Naive thymus-derived CD8-positive, alpha-beta T cell (primary cell): ENCODE data around the gene FBXW8. TPM values are rescaled to one million over a fixed set of nuclear protein-coding genes. Genes with fewer than 3 reads are reported as not detected.

ENCODE experiments used
- ATAC-seq, 2 donors: fragments of 150-1000 bp; cut with Tn5 transposase in 1 of 2; sonication (Bioruptor Pico), chemical (Tn5 transposase) in 1 of 2; 1 replicate in 1 of 2; 2 replicates in 1 of 2; pipeline ENCODE4 v1.10.0; 2021; ENCODE audit warnings: mild to moderate bottlenecking in 2 of 2, moderate library complexity in 2 of 2
- POLR2A ChIA-PET: fragments of 350-600 bp; sonication (Branson Sonifier 250); formaldehyde crosslinking; loops from one replicate; lab custom pipeline; 2021; ENCODE audit warnings: antibody characterized with exemption; lab: Charles Lee
- DNase-seq, 10 donors: peaks; one replicate each; pipeline versions ENCODE4 v3.0.0 to v3.0.0-alpha.2; 2020 to 2022
- H3K27ac Mint-ChIP-seq, 10 donors: one replicate each; pipeline ENCODE4 v1.8.0; 2020 to 2022; ENCODE audit warnings: mild to moderate bottlenecking in 10 of 10, mixed read lengths in 10 of 10, moderate library complexity in 4 of 10, inconsistent platforms in 1 of 10
- H3K27me3 Mint-ChIP-seq, 5 donors: one replicate each; pipeline ENCODE4 v1.8.0; 2021 to 2022; ENCODE audit warnings: mixed read lengths in 5 of 5
- H3K36me3 Mint-ChIP-seq, 3 donors: one replicate each; pipeline ENCODE4 v1.8.0; 2020 to 2022; ENCODE audit warnings: mixed read lengths in 3 of 3, mild to moderate bottlenecking in 2 of 3, inconsistent platforms in 1 of 3
- H3K4me1 Mint-ChIP-seq, 4 donors: one replicate each; pipeline ENCODE4 v1.8.0; 2021 to 2022; ENCODE audit warnings: mixed read lengths in 4 of 4
- H3K4me3 Mint-ChIP-seq, 10 donors: one replicate each; pipeline ENCODE4 v1.8.0; 2020 to 2022; ENCODE audit warnings: mild to moderate bottlenecking in 10 of 10, mixed read lengths in 10 of 10, moderate library complexity in 6 of 10, inconsistent platforms in 1 of 10
- H3K9me3 Mint-ChIP-seq, 9 donors: one replicate each; pipeline ENCODE4 v1.8.0; 2020 to 2022; ENCODE audit warnings: mixed read lengths in 9 of 9, mild to moderate bottlenecking in 3 of 9, inconsistent platforms in 1 of 9, moderate library complexity in 1 of 9
- polyA plus RNA-seq, 3 donors: library from polyadenylated mRNA; unstranded; fragments of 300-500 nt; fragmentation: Illumina TruSeq; gene quantifications; one replicate each; pipeline ENCODE4 v1.2.3, GENCODE V29; 2021
- total RNA-seq, 8 experiments: library from RNA in 2 of 8; stranded (reverse) in 2 of 8; gene quantifications; one replicate each; pipeline ENCODE4 v1.2.3 and lab custom pipeline; 2021 to 2026

The FBXW8 gene
- total and polyA plus RNA-seq, 5 experiments from 2014 or later, result 5.3 to 18.3 (median 9.0) TPM

- H3K9me3 Mint-ChIP-seq, result no peaks in the 10 kb centered on the region
- H3K4me1 Mint-ChIP-seq, result peaks cover 0 to 2% (median under 1%) of the 10 kb centered on the region in 4 donors
- no peak for ATAC-seq
- peaks cover 0 to 4% (median 0%) of the 10 kb centered on the region in 5 donors for H3K27me3 Mint-ChIP-seq
- POLR2A ChIA-PET, result no interaction called here
- no peak for DNase-seq
- H3K27ac Mint-ChIP-seq, result peak overlapping the region in 1 of 10 donors; percentile 22
- H3K36me3 Mint-ChIP-seq, result no peaks in the 10 kb centered on the region
- no peak overlapping the region for H3K4me3 Mint-ChIP-seq
Observed at GRCh38 chr12:117044790-117045159, 134.0 kb downstream of the FBXW8 start.

- Mint-ChIP-seq H3K36me3 (no peaks in the 10 kb centered on the region), H3K4me1 (peaks cover 0 to 2% (median under 1%) of the 10 kb centered on the region in 4 donors), H3K27me3 (peaks cover 0 to 4% (median 0%) of the 10 kb centered on the region in 5 donors), H3K4me3 (no peak overlapping the region), H3K27ac (no peak overlapping the region), H3K9me3 (no peaks in the 10 kb centered on the region)
- POLR2A ChIA-PET, result no interaction called here
- ATAC-seq (no peak), DNase-seq (no peak)
Observed at GRCh38 chr12:117045160-117046010, 134.6 kb downstream of the FBXW8 start.

DNA sequence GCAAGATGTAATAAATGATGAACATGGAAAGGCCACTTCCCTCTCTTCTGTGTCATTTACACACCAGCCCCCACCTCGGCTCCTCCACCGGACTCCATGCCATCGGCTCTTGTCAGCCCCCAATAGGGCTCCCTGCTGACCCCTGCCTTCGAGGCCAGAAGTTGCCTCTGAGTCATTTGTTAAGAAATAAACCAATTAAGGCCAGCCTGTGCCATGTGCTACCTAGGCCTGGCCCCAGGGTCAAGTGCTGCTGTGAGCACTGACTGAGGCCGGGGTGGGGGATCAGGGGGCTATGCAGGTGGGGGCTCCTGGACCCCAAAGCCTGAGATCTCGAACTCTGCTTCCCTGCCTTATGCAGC, 135.2 kb downstream of the FBXW8 start:
- POLR2A ChIA-PET, result no interaction called here
- H3K4me1 Mint-ChIP-seq, result peaks cover 0 to 1% (median 0%) of the 10 kb centered on the region in 4 donors
- H3K36me3 Mint-ChIP-seq, result no peaks in the 10 kb centered on the region
- DNase-seq, result no peak
- H3K27me3 Mint-ChIP-seq, result no peaks in the 10 kb centered on the region
- no peak overlapping the region for H3K27ac Mint-ChIP-seq
- ATAC-seq, result no peak
- no peaks in the 10 kb centered on the region for H3K9me3 Mint-ChIP-seq
- no peak overlapping the region for H3K4me3 Mint-ChIP-seq

- DNase-seq, result no peak
- POLR2A ChIA-PET, result no interaction called here
- H3K27me3 Mint-ChIP-seq, result no peaks in the 10 kb centered on the region
- H3K4me3 Mint-ChIP-seq, result no peak overlapping the region
- peak overlapping the region in 1 of 10 donors; percentile 47 for H3K27ac Mint-ChIP-seq
- H3K36me3 Mint-ChIP-seq, result no peaks in the 10 kb centered on the region
- no peaks in the 10 kb centered on the region for H3K9me3 Mint-ChIP-seq
- ATAC-seq, result no peak
- peaks cover 0 to 6% (median 0%) of the 10 kb centered on the region in 4 donors for H3K4me1 Mint-ChIP-seq
Observed at GRCh38 chr12:117046425-117046824, 135.7 kb downstream of the FBXW8 start.

GRCh38 chr12:117046861-117047530, 136.2 kb downstream of the FBXW8 start:
- no peak overlapping the region for H3K4me3 Mint-ChIP-seq
- no peaks in the 10 kb centered on the region for H3K27me3 Mint-ChIP-seq
- no peak for DNase-seq
- H3K4me1 Mint-ChIP-seq, result peaks cover 0 to 6% (median 0%) of the 10 kb centered on the region in 4 donors
- H3K36me3 Mint-ChIP-seq, result no peaks in the 10 kb centered on the region
- ATAC-seq, result no peak
- peak overlapping the region in 1 of 10 donors; percentile 47 for H3K27ac Mint-ChIP-seq
- no peaks in the 10 kb centered on the region for H3K9me3 Mint-ChIP-seq
- POLR2A ChIA-PET, result no interaction called here

- no peak overlapping the region for H3K4me3 Mint-ChIP-seq
- no peaks in the 10 kb centered on the region for H3K9me3 Mint-ChIP-seq
- H3K27me3 Mint-ChIP-seq, result no peaks in the 10 kb centered on the region
- POLR2A ChIA-PET, result no interaction called here
- DNase-seq, result no peak
- H3K4me1 Mint-ChIP-seq, result peaks cover 0 to 10% (median 2%) of the 10 kb centered on the region in 4 donors
- peak overlapping the region in 2 of 10 donors; percentile 43 to 75 for H3K27ac Mint-ChIP-seq
- no peak for ATAC-seq
- H3K36me3 Mint-ChIP-seq, result no peaks in the 10 kb centered on the region
Observed at GRCh38 chr12:117047810-117048584, 137.2 kb downstream of the FBXW8 start.

DNA sequence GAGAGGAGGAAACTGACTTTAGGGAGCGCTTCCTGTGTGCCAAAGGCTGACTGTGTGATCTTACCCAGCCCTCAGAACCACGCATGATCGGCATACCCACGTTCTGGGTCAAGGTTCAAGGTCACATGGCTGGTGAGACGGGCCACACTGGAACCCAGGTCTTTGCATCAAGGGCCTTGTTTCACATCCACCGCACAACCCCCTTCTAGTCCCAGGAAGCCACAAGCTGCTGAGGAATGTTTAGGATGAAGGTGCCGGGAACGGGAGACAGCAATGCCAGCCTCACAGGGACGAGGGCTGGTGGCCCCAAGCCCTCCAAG, 137.8 kb downstream of the FBXW8 start:
- POLR2A ChIA-PET, result no interaction called here
- no peaks in the 10 kb centered on the region for H3K27me3 Mint-ChIP-seq
- H3K4me3 Mint-ChIP-seq, result no peak overlapping the region
- no peaks in the 10 kb centered on the region for H3K36me3 Mint-ChIP-seq
- no peaks in the 10 kb centered on the region for H3K9me3 Mint-ChIP-seq
- no peak for ATAC-seq
- H3K27ac Mint-ChIP-seq, result peak overlapping the region in 1 of 10 donors; percentile 75
- peaks cover 0 to 14% (median 4%) of the 10 kb centered on the region in 4 donors for H3K4me1 Mint-ChIP-seq
- no peak for DNase-seq

- no peak overlapping the region for H3K4me3 Mint-ChIP-seq
- no peaks in the 10 kb centered on the region for H3K36me3 Mint-ChIP-seq
- no peak overlapping the region for H3K27ac Mint-ChIP-seq
- DNase-seq (no peak), ATAC-seq (no peak)
- H3K9me3 Mint-ChIP-seq, result no peaks in the 10 kb centered on the region
- peaks cover 0 to 15% (median 4%) of the 10 kb centered on the region in 4 donors for H3K4me1 Mint-ChIP-seq
- POLR2A ChIA-PET, result no interaction called here
- H3K27me3 Mint-ChIP-seq, result no peaks in the 10 kb centered on the region
Observed at GRCh38 chr12:117049295-117049694, 138.5 kb downstream of the FBXW8 start.

- no peaks in the 10 kb centered on the region for H3K9me3 Mint-ChIP-seq
Observed at GRCh38 chr12:117050060-117050459, 139.3 kb downstream of the FBXW8 start.

GRCh38 chr12:117051380-117051779, 140.6 kb downstream of the FBXW8 start:
- H3K4me1 Mint-ChIP-seq, result peaks cover 0 to 15% (median 5%) of the 10 kb centered on the region in 4 donors
- DNase-seq, result no peak
- no peaks in the 10 kb centered on the region for H3K36me3 Mint-ChIP-seq
- POLR2A ChIA-PET, result no interaction called here
- no peak overlapping the region for H3K27ac Mint-ChIP-seq
- H3K27me3 Mint-ChIP-seq, result no peaks in the 10 kb centered on the region
- H3K4me3 Mint-ChIP-seq, result peak overlapping the region in 1 of 10 donors; percentile 26
- H3K9me3 Mint-ChIP-seq, result no peaks in the 10 kb centered on the region
- no peak for ATAC-seq

More at GRCh38 chr12:117050060-117050459, 139.3 kb downstream of the FBXW8 start:
- no peaks in the 10 kb centered on the region for H3K27me3 Mint-ChIP-seq
- no peaks in the 10 kb centered on the region for H3K36me3 Mint-ChIP-seq
- H3K4me1 Mint-ChIP-seq, result peaks cover 0 to 15% (median 5%) of the 10 kb centered on the region in 4 donors
- ATAC-seq (no peak), DNase-seq (no peak)
- no peak overlapping the region for H3K27ac Mint-ChIP-seq
- POLR2A ChIA-PET, result no interaction called here
- H3K4me3 Mint-ChIP-seq, result no peak overlapping the region

DNA sequence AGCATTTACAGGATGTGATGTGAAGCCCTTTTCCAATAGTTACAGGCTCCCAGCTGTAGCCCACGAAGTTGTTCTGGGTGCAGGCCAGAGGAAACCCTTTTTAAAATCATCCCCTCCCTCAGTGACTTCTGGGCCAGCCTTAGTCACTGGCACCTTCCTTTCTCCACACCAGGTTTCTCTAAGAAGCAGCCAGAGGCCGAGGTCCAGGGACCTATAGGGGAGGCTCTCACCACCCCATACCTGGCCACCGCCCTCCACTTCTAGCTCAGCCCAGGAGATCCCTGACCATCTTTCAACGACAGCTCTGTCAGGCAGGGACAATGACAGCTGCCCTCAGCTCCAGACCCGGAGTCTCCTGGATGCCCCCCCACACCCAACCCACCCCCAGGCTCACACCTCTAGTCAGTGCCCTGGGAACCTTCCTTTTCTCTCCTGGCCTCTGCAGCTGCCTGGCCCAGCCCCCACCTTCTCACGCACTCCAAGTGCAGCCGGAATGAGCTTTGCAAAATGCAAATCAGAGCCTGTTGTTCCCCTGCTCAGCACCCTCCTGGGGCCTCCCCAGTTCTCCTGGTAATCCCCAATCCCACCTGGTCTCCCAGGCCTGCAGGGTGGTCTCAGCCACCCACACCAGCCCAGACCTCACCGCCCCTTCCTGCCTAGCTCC, 141.8 kb downstream of the FBXW8 start:
- no peak for ATAC-seq
- H3K27ac Mint-ChIP-seq, result peak overlapping the region in 1 of 10 donors; percentile 84
- peaks cover 0 to 15% (median 5%) of the 10 kb centered on the region in 4 donors for H3K4me1 Mint-ChIP-seq
- H3K4me3 Mint-ChIP-seq, result no peak overlapping the region
- H3K9me3 Mint-ChIP-seq, result no peaks in the 10 kb centered on the region
- POLR2A ChIA-PET, result interaction anchor here (1.2 kb wide), 1 partner anchor 10 kb away, joined by 3 read pairs; no protein-coding TSS in a partner anchor
- no peaks in the 10 kb centered on the region for H3K36me3 Mint-ChIP-seq
- DNase-seq, result no peak
- H3K27me3 Mint-ChIP-seq, result no peaks in the 10 kb centered on the region

DNA sequence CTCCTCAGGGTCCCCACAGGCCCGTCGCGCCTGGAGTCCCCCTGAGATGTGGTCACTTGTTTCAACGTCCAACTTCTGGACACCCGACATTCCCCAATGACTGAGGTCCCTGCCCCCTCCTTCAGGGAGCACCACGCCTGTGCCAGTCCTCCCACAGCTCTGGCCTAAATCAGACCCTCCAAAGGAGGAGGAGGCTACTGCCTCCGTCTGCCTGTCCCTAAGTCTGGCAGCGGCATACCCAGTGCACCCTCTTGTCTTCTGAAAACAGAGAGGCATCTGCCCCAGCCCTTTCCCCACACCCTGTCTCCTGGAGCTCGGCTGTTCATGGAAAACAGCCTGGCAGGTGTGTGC, 142.3 kb downstream of the FBXW8 start:
- POLR2A ChIA-PET, result interaction anchor here (1.2 kb wide), 1 partner anchor 10 kb away, joined by 3 read pairs; no protein-coding TSS in a partner anchor
- no peak for ATAC-seq
- no peak overlapping the region for H3K4me3 Mint-ChIP-seq
- H3K9me3 Mint-ChIP-seq, result no peaks in the 10 kb centered on the region
- H3K4me1 Mint-ChIP-seq, result peaks cover 0 to 15% (median 5%) of the 10 kb centered on the region in 4 donors
- DNase-seq, result no peak
- no peaks in the 10 kb centered on the region for H3K27me3 Mint-ChIP-seq
- no peaks in the 10 kb centered on the region for H3K36me3 Mint-ChIP-seq
- peak overlapping the region in 2 of 10 donors; percentile 54 to 84 for H3K27ac Mint-ChIP-seq
